ENCODE data around the gene CDC42EP5.
A peak's percentile ranks its signal among the peaks of the same experiment; 100 is the strongest.

- TF ChIP-seq RFX5 (IDR thresholded peaks at IDR 0.05; ENCODE audit: low read length), result no peak
- no peak for TF ChIP-seq SIN3A (IDR thresholded peaks at IDR 0.05; ENCODE audit: borderline replicate concordance, low read depth, low read length)
- TF ChIP-seq YY1 (IDR thresholded peaks at IDR 0.05; ENCODE audit: low read depth), result no peak
- TF ChIP-seq CTCF (IDR thresholded peaks at IDR 0.05), result no peak
- TF ChIP-seq EZH2phosphoT487 (IDR thresholded peaks at IDR 0.05; ENCODE audit: borderline replicate concordance, low read depth), result no peak
- TF ChIP-seq NRF1 (IDR thresholded peaks at IDR 0.05; ENCODE audit: low read depth, low read length), result no peak
- TF ChIP-seq ELF1 (IDR thresholded peaks at IDR 0.05), result no peak
- no peak for TF ChIP-seq FOXM1 (IDR thresholded peaks at IDR 0.05; ENCODE audit: low read depth)
- no peak for TF ChIP-seq SMC3 (IDR thresholded peaks at IDR 0.05; ENCODE audit: low read depth, low read length)
- TF ChIP-seq POLR2AphosphoS5 (IDR thresholded peaks at IDR 0.05; ENCODE audit: low read depth, low read length), result peak; percentile 14; the same call in 1 of the 2 replicates
- TF ChIP-seq CHD2 (IDR thresholded peaks at IDR 0.05; ENCODE audit: low read length, partially characterized antibody), result no peak
- no peak for TF ChIP-seq MAX (IDR thresholded peaks at IDR 0.05; ENCODE audit: low read depth)
Measured at GRCh38 chr19:54462655-54463530, 10.2 kb downstream of the CDC42EP5 start.
